ENCODE measurements around the gene ZBTB16.

- TF ChIP-seq FOXA1 (IDR thresholded peaks at IDR 0.05) = no peak
- no peak for TF ChIP-seq ELF4 (IDR thresholded peaks at IDR 0.05)
- no peak for TF ChIP-seq ARNT (IDR thresholded peaks at IDR 0.05)
- TF ChIP-seq, protein P1, sequence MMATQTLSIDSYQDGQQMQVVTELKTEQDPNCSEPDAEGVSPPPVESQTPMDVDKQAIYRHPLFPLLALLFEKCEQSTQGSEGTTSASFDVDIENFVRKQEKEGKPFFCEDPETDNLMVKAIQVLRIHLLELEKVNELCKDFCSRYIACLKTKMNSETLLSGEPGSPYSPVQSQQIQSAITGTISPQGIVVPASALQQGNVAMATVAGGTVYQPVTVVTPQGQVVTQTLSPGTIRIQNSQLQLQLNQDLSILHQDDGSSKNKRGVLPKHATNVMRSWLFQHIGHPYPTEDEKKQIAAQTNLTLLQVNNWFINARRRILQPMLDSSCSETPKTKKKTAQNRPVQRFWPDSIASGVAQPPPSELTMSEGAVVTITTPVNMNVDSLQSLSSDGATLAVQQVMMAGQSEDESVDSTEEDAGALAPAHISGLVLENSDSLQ (IDR thresholded peaks at IDR 0.05) = no peak
- no peak for TF ChIP-seq BHLHE40 (IDR thresholded peaks at IDR 0.05; ENCODE audit: borderline replicate concordance)
- no peak for TF ChIP-seq TARDBP (IDR thresholded peaks at IDR 0.05)
- no peak for TF ChIP-seq SP1 (IDR thresholded peaks at IDR 0.05)
- no peak for TF ChIP-seq ZNF384 (IDR thresholded peaks at IDR 0.05)
- TF ChIP-seq FOXM1 (IDR thresholded peaks at IDR 0.05; ENCODE audit: borderline replicate concordance) = no peak
- TF ChIP-seq NFRKB (IDR thresholded peaks at IDR 0.05) = no peak
- TF ChIP-seq FOXK2 (IDR thresholded peaks at IDR 0.05) = no peak
- no peak for TF ChIP-seq LEF1 (IDR thresholded peaks at IDR 0.05; ENCODE audit: borderline replicate concordance)
Measured at GRCh38 chr11:114163229-114163631, 103.7 kb downstream of the ZBTB16 start.

Measured in HEK293T (cell line).